ENCODE data around the gene NR2F1-AS1.

Gene NR2F1-AS1

GRCh38 chr5:93580927-93581445, at the start of gene NR2F1-AS1:
Gene NR2F1-AS1 (minus strand): TSS chr5:93581219.
- H3K27ac ChIP-seq, result no peak within 1 kb of the TSS
- no peak for DNase-seq (ENCODE audit: low read depth, low spot score)

GRCh38 chr5:93626801-93627200, 45.8 kb upstream of the NR2F1-AS1 start:
- H3K27ac ChIP-seq, result no peak overlapping the region
- no peak for DNase-seq (ENCODE audit: low read depth, low spot score)

GRCh38 chr5:93623153-93623552, 42.1 kb upstream of the NR2F1-AS1 start:
- H3K27ac ChIP-seq, result no peak overlapping the region
- no peak for DNase-seq (ENCODE audit: low read depth, low spot score)

- DNase-seq (ENCODE audit: low read depth, low spot score), result no peak
- H3K27ac ChIP-seq, result no peak overlapping the region
These were observed 41.3 kb upstream of the NR2F1-AS1 start for GRCh38 chr5:93622240-93622885.

GRCh38 chr5:93621327-93621798, 40.3 kb upstream of the NR2F1-AS1 start:
- H3K27ac ChIP-seq, result no peak overlapping the region
- DNase-seq (ENCODE audit: low read depth, low spot score), result no peak

- H3K27ac ChIP-seq, result no peak overlapping the region
- no peak for DNase-seq (ENCODE audit: low read depth, low spot score)
These were observed 39.7 kb upstream of the NR2F1-AS1 start for GRCh38 chr5:93620487-93621326.

GRCh38 chr5:93616538-93617174, 35.6 kb upstream of the NR2F1-AS1 start:
- no peak overlapping the region for H3K27ac ChIP-seq
- no peak for DNase-seq (ENCODE audit: low read depth, low spot score)

- H3K27ac ChIP-seq, result no peak overlapping the region
- no peak for DNase-seq (ENCODE audit: low read depth, low spot score)
These were observed 31.8 kb upstream of the NR2F1-AS1 start for GRCh38 chr5:93612855-93613243.

- no peak for DNase-seq (ENCODE audit: low read depth, low spot score)
- no peak overlapping the region for H3K27ac ChIP-seq
These were observed 31.2 kb upstream of the NR2F1-AS1 start for GRCh38 chr5:93611976-93612854.

GRCh38 chr5:93611273-93611975, 30.4 kb upstream of the NR2F1-AS1 start:
- DNase-seq (ENCODE audit: low read depth, low spot score), result no peak
- no peak overlapping the region for H3K27ac ChIP-seq

GRCh38 chr5:93610581-93611272, 29.7 kb upstream of the NR2F1-AS1 start:
- no peak overlapping the region for H3K27ac ChIP-seq
- DNase-seq (ENCODE audit: low read depth, low spot score), result no peak

GRCh38 chr5:93609762-93610161, 28.7 kb upstream of the NR2F1-AS1 start:
- no peak for DNase-seq (ENCODE audit: low read depth, low spot score)
- H3K27ac ChIP-seq, result no peak overlapping the region

GRCh38 chr5:93608855-93609254, 27.8 kb upstream of the NR2F1-AS1 start:
- DNase-seq (ENCODE audit: low read depth, low spot score), result no peak
- no peak overlapping the region for H3K27ac ChIP-seq

- no peak overlapping the region for H3K27ac ChIP-seq
- no peak for DNase-seq (ENCODE audit: low read depth, low spot score)
These were observed 26.6 kb upstream of the NR2F1-AS1 start for GRCh38 chr5:93607367-93608258.

- no peak overlapping the region for H3K27ac ChIP-seq
These were observed 25.3 kb upstream of the NR2F1-AS1 start for GRCh38 chr5:93606382-93606752.

GRCh38 chr5:93604644-93605515, 23.9 kb upstream of the NR2F1-AS1 start:
- DNase-seq (ENCODE audit: low read depth, low spot score), result no peak
- no peak overlapping the region for H3K27ac ChIP-seq

More at GRCh38 chr5:93606382-93606752, 25.3 kb upstream of the NR2F1-AS1 start:
- DNase-seq (ENCODE audit: low read depth, low spot score), result no peak

Measured in epithelial cell of prostate (primary cell).